ENCODE measurements around the gene CTNND2.

DNA sequence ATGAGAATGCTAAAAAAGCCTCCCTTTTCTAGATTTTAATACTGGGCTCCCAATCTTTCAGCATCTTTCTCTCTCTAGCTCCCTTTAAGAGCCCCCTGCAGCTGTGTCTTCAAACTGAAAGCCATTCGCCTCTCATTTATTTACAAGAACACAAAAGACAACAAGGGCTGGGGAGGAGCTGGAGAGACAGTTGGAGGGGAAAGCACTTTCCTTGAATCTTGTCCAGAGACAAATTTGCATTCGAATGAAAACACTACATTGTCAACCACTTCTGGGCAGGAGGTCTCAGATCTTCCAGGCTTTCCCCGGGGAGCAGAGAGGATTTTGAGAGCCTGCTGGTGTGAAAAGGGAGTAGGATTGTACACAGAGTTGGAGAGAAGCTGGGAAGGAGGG, 518.3 kb downstream of the CTNND2 start:
- TF ChIP-seq, protein P1, sequence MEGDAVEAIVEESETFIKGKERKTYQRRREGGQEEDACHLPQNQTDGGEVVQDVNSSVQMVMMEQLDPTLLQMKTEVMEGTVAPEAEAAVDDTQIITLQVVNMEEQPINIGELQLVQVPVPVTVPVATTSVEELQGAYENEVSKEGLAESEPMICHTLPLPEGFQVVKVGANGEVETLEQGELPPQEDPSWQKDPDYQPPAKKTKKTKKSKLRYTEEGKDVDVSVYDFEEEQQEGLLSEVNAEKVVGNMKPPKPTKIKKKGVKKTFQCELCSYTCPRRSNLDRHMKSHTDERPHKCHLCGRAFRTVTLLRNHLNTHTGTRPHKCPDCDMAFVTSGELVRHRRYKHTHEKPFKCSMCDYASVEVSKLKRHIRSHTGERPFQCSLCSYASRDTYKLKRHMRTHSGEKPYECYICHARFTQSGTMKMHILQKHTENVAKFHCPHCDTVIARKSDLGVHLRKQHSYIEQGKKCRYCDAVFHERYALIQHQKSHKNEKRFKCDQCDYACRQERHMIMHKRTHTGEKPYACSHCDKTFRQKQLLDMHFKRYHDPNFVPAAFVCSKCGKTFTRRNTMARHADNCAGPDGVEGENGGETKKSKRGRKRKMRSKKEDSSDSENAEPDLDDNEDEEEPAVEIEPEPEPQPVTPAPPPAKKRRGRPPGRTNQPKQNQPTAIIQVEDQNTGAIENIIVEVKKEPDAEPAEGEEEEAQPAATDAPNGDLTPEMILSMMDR (IDR thresholded peaks at IDR 0.05): no peak
- TF ChIP-seq RAD21 (IDR thresholded peaks at IDR 0.05; ENCODE audit: low read length): no peak

All from SK-N-SH (cell line).